Neural crest cell (in vitro differentiated cells): Measurements from ENCODE around the gene LRP1-AS. TPM values are rescaled to one million over a fixed set of nuclear protein-coding genes. Genes with fewer than 3 reads are reported as not detected.

ENCODE experiments used
- DNase-seq: peaks from one replicate; pipeline ENCODE4 v3.0.0; 2021; ENCODE audit warnings: low read depth, mixed read lengths, low spot score
- H3K27ac Mint-ChIP-seq: one replicate; pipeline ENCODE4 v1.8.0; 2021; ENCODE audit warnings: mild to moderate bottlenecking, mixed read lengths; ENCODE audit not compliant: unreplicated experiment
- H3K27me3 Mint-ChIP-seq: 2 replicates; pipeline ENCODE4 v1.8.0; 2021; ENCODE audit warnings: low read depth, mild to moderate bottlenecking, mixed read lengths
- H3K36me3 Mint-ChIP-seq: 2 replicates; pipeline ENCODE4 v1.8.0; 2021; ENCODE audit warnings: low read depth, mild to moderate bottlenecking, mixed read lengths
- H3K4me1 Mint-ChIP-seq: 2 replicates; pipeline ENCODE4 v1.8.0; 2021; ENCODE audit warnings: mixed read lengths
- H3K4me3 Mint-ChIP-seq: one replicate; pipeline ENCODE4 v1.8.0; 2021; ENCODE audit warnings: mild to moderate bottlenecking, mixed read lengths
- H3K9me3 Mint-ChIP-seq: 2 replicates; pipeline ENCODE4 v1.8.0; 2021; ENCODE audit warnings: mixed read lengths
- total RNA-seq: library from RNA; stranded (reverse); gene quantifications from 2 replicates; pipeline ENCODE4 v1.2.1, GENCODE V29; 2021
- TF ChIP-seq, protein P1 (sequence below): fragments of 200-600 bp; sonication (generic); conservative IDR thresholded peaks from 2 replicates; pipeline ENCODE4 v1.5.0; 2021; ENCODE audit warnings: antibody characterized with exemption, mild to moderate bottlenecking

LRP1-AS gene
- total RNA-seq, 1 donor from 2014 or later: not detected

DNA sequence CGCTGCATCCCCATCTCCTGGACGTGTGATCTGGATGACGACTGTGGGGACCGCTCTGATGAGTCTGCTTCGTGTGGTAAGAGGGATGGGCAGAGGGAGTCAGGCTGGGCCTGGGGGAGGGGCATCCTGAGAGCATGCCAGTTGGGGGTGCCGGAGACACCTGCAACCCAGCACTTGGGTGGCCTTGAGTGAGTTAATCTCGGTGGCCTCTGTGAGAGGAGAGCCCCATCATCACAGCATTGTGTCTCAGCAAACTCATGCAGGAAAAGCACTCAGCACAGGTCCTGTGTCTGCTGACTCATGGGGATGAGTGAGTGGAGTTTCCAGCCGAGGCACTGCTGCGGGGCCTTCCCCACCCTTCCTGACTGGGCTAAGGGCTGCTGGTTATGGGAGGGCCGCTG is 19.6 kb upstream of the LRP1-AS start:
- H3K27me3 Mint-ChIP-seq: no peaks in the 10 kb centered on the region
- peaks cover 6% of the 10 kb centered on the region for H3K4me1 Mint-ChIP-seq
- no peak overlapping the region for H3K4me3 Mint-ChIP-seq
- no peaks in the 10 kb centered on the region for H3K9me3 Mint-ChIP-seq
- DNase-seq: no peak
- TF ChIP-seq, protein P1, sequence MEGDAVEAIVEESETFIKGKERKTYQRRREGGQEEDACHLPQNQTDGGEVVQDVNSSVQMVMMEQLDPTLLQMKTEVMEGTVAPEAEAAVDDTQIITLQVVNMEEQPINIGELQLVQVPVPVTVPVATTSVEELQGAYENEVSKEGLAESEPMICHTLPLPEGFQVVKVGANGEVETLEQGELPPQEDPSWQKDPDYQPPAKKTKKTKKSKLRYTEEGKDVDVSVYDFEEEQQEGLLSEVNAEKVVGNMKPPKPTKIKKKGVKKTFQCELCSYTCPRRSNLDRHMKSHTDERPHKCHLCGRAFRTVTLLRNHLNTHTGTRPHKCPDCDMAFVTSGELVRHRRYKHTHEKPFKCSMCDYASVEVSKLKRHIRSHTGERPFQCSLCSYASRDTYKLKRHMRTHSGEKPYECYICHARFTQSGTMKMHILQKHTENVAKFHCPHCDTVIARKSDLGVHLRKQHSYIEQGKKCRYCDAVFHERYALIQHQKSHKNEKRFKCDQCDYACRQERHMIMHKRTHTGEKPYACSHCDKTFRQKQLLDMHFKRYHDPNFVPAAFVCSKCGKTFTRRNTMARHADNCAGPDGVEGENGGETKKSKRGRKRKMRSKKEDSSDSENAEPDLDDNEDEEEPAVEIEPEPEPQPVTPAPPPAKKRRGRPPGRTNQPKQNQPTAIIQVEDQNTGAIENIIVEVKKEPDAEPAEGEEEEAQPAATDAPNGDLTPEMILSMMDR: no peak
- H3K27ac Mint-ChIP-seq: no peak overlapping the region
- H3K36me3 Mint-ChIP-seq: peaks cover 6% of the 10 kb centered on the region

DNA sequence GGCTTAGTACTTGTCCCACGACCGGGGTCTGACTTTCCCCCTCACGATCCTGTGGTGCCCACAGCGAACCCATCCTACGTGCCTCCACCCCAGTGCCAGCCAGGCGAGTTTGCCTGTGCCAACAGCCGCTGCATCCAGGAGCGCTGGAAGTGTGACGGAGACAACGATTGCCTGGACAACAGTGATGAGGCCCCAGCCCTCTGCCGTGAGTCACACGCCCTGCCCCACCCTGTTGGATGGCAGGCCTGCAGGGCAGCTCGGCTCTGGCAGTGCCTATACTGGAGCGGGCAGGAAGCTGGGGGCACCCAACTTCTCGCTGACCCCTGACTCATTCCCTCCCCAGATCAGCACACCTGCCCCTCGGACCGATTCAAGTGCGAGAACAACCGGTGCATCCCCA is 18.3 kb upstream of the LRP1-AS start:
- Mint-ChIP-seq H3K9me3 (no peaks in the 10 kb centered on the region), H3K27ac (no peak overlapping the region), H3K4me1 (no peaks in the 10 kb centered on the region), H3K4me3 (no peak overlapping the region), H3K27me3 (no peaks in the 10 kb centered on the region), H3K36me3 (peaks cover 13% of the 10 kb centered on the region)
- TF ChIP-seq, protein P1: no peak
- DNase-seq: no peak

DNA sequence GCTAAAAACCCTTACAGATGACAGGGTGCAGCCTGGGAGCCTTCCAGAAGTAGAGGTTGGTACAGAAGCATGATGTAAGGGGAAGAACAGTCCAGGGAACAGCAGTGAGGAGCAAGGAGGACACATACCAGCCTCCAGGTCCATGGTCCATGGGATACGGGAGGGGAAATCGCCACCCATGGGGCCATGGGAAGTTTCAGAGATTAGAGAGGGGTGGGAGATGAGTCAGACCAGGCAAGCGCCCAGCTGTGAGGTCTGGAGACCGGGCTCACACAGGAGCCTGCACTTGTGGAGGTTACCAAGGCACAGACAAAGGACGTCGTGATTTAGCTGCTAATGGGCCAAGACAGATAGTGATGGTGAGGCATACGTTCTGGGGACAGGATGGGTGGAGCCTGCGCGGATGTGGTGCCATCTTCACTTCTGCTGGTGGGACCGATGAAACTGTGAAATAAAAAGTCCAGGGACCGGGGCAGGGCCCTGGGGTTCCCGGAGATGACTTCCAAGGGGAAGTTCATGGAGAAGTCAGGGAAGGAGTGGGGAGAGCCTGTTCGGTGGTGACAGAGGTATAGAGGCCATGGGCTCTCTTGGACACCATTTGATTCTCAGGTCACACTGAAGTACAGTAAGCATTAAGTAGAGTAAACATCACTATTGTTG is 17.7 kb upstream of the LRP1-AS start:
- peaks cover 13% of the 10 kb centered on the region for H3K36me3 Mint-ChIP-seq
- H3K4me1 Mint-ChIP-seq: no peaks in the 10 kb centered on the region
- H3K9me3 Mint-ChIP-seq: no peaks in the 10 kb centered on the region
- no peak overlapping the region for H3K27ac Mint-ChIP-seq
- TF ChIP-seq, protein P1: no peak
- no peak overlapping the region for H3K4me3 Mint-ChIP-seq
- no peaks in the 10 kb centered on the region for H3K27me3 Mint-ChIP-seq
- DNase-seq: no peak

DNA sequence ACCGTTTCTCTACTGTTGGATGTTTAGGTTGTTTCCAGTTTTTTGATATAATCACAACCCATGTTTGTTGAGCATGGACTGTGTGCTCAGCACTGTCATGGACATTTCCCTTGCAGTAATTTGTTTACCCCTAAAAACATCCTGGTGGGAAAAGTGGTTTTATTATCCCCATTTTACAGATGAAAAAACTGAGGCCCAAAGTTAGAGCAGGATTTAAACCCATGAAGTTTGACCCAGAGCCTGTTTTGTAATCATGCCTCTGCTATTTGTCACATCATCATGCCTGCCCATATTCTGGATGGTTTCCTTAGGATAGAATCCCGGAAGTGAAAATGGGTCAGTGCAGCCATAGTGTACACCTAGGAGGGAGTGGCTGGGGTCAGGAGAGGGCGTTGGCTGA is 17.0 kb upstream of the LRP1-AS start:
- H3K27me3 Mint-ChIP-seq: no peaks in the 10 kb centered on the region
- H3K27ac Mint-ChIP-seq: no peak overlapping the region
- DNase-seq: no peak
- no peak overlapping the region for H3K4me3 Mint-ChIP-seq
- H3K36me3 Mint-ChIP-seq: peaks cover 13% of the 10 kb centered on the region
- H3K4me1 Mint-ChIP-seq: no peaks in the 10 kb centered on the region
- TF ChIP-seq, protein P1: no peak
- H3K9me3 Mint-ChIP-seq: no peaks in the 10 kb centered on the region

DNA sequence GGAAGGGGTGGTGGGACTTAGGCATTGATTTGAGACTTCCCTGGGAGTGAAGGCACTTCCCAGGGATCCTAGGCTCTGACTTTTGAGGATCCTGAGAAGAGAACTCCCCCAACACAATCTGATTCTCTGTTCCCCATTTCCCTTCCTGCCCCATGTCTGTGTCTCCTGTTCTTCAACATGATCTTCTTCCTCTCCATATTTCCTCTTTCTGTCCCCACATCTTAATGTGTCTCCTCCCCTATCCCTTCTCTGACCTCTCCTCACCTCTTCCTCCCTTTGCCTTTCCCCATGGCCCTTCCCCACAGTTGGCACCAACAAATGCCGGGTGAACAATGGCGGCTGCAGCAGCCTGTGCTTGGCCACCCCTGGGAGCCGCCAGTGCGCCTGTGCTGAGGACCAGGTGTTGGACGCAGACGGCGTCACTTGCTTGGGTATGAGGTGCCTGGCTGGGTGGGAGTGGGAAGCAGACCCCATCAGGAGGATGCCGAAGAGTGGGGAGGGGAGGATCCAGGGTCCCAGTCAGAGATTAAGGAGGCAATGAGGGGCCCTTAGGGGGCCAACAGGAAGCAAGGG is 15.2 kb upstream of the LRP1-AS start:
- H3K4me3 Mint-ChIP-seq: no peak overlapping the region
- H3K4me1 Mint-ChIP-seq: no peaks in the 10 kb centered on the region
- H3K27ac Mint-ChIP-seq: no peak overlapping the region
- TF ChIP-seq, protein P1: no peak
- H3K36me3 Mint-ChIP-seq: peaks cover 16% of the 10 kb centered on the region
- no peaks in the 10 kb centered on the region for H3K27me3 Mint-ChIP-seq
- no peak for DNase-seq
- no peaks in the 10 kb centered on the region for H3K9me3 Mint-ChIP-seq
